Iris pigment epithelial cell (primary cell): ENCODE data around the gene EXOSC7.
"Not testable (repeated sequence)": the region's sequence is repeated elsewhere in the genome, so short reads cannot be mapped to it uniquely, and the experiment has no call there.

ENCODE experiments used
- DNase-seq: peaks from one replicate; pipeline ENCODE4 v3.0.0-alpha.2; 2011; ENCODE audit warnings: low read depth

The EXOSC7 gene

DNA sequence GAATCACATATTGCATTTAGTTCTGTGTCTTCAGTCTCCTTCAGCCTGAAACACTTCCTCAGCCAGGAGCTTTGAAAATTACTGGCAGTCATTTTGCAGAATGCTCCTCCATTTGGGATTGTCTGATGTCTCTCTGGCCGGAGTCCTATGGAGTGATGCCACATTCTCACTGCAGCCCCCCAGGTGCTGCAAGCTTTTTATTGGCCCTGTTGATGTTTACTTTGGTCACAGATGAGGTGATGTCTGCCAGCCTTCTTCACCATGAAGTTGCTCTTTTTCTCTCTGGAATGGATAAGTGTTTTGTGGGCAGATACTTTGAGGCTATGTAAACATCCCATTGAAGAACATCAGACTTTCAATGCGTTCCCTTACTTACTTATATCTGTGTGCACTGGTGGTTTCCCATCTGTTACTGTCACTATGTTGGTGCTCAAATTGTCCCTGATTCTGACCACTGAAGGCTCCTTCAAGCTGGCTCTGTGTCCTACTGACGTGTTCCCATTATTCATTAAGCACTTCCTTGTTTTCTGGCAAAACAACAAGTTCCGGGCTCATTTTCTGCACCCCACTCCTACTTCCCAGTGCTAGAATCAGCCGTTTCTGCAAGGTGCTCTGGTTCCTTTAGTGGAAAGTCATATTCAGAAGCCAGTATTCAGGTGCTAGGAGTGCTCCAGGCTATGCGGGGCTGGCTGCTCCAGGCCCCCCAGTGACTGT, 48.7 kb downstream of the EXOSC7 start:
- DNase-seq, result no peak

DNA sequence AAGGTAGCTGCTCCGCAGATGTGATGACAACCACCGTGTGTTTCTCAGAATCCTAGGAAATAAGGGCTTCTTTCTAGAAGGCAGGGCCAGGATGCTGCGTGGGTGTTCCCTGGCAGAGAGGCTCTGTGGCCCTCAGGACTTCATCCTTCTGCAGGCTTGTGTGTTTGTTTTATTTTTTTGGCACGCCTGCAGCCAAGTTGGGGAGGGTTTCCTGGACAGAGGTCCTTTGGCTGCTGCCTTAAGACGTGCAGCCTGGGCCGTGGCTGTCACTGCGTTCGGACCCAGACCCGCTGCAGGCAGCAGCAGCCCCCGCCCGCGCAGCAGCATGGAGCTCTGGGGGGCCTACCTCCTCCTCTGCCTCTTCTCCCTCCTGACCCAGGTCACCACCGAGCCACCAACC, 50.0 kb downstream of the EXOSC7 start, which contains the start of gene CLEC3B:
CLEC3B (plus strand) TSS at position 266 of the 400 bp plus-strand sequence; CDS start at position 326, 60 bp downstream.
- DNase-seq, result peak; percentile 39

DNA sequence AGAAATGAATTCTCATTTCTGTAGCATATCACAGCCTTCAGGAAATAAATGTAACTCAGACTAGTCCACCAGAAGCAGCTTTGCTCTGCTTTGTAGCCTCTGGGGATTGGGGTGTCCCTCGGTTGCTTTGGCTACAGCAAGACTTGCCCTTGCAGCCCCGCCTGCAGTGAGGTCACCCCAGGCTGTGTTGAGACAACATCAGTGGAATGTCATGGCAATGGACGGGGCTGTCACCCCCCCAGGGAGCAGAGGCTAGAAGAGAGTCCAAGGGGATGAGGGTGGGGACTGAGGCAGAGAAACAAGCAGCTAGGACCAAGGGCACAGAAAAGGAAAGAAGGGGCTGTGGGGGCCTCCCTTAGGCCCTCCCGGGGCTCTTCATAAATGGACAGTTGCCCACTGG, 50.9 kb downstream of the EXOSC7 start:
- DNase-seq, result peak; percentile 36

DNA sequence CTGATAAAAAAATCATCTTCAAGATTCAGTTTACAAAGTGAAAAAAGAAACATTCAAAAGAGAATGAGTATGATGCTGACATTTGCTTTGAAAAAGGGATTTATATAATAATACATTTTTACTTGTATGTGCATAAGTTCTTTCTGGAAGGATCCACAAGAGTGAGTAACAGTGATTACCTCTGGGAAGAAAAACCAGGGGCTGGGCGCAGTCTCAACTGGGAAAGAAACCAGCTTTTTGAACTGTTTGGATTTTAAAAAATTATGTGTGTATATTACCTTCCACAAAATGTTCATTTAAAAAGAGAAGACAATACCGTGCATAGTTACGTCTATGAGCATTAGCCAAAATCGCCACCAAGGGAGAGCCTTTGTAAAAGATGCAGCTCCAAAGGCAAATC, 51.4 kb downstream of the EXOSC7 start:
- no peak for DNase-seq

DNA sequence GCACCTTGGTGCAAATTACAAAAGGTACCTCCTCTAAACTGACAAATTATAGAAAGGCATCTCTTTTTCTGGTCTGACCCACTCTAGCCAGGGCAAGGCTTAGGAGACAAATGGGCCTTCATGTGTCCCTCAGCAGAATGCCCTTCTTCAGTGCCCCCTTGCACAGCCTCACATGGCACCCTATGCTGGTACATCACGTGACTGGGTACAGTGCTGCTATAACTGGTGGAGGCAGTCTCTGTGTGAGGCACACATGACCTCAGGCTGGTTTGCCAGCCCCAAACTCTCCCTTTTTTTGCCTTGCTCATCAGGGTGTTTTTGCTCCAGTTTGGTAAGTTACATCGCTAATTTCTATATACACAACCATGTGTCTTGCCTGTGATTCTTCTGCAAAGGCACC, 53.2 kb downstream of the EXOSC7 start:
- no peak for DNase-seq

DNA sequence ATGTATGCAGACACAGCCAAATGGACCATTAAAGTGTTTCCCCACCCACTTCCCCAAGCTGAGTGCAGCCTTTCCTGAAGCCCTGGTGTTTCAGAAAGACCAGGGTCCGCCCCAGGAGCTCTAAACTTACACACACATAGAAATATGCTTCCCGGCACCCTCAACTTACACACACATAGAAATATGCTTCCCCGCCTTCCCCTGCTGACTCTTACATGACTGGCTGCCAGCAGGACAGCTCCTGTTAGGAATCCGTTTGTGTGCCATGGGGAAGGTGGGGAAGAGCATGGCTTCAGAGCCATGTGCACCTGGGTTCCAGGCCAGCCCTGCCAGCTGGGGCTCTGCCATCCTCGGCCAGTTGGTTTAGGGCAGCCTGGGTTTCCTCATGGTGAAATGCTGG, 53.6 kb downstream of the EXOSC7 start:
- peak; percentile 66 for DNase-seq

DNA sequence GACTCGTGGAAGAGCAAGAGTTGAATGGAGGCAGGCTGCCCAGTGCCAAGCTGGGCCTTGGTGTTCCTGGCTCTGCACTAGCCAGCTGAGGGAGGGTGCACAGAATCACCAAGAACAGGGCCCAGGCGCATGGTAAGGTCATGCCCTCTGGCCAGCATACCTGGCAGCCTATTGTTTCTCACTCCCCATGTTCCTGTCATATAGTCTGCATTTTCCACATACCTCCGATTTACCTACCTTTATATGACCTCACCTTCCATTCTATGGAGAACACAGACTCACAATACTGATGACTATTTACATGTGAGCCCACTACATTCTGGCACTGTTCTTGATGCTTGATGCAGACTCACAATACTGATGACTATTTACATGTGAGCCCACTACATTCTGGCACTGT, 55.5 kb downstream of the EXOSC7 start:
- no peak for DNase-seq

DNA sequence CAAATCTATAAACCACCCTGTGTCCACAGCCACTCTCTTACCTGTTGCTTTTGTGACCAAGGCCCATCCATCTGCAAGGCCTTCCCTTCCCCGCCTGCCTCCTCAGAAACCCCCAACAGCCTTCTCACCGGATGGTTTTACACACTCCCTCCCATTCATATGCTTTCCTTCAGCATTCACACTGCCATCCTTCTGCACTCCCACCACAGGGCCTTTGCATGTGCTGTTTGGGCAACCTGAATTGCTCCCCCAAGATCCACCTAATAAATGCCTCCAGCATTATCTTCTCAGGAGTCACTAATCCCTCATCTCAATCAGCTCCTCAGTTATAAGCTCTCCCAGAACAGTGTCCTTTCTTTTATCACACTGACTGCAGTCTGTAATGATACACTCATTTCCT, 56.1 kb downstream of the EXOSC7 start:
- DNase-seq, result no peak

DNA sequence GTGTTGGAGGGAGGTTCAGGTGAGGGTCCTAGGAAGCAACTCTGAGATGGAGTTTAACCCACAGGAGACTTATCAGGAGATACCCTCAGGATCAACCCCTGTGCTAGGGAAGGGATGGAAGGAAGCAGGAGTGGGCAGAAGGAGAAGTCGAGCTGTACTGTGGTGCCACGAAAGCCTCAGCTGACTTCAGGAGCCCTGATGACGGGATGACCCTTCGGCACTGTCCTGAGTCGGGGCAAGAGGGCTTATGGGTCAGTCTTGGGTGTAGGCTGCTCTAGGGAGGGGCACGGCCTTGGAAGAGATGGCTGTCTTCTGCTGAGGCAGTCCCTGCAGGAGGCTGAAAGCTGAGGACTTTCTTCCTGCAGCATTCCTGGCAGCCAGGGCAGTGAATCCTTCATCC, 57.7 kb downstream of the EXOSC7 start:
- no peak for DNase-seq

DNA sequence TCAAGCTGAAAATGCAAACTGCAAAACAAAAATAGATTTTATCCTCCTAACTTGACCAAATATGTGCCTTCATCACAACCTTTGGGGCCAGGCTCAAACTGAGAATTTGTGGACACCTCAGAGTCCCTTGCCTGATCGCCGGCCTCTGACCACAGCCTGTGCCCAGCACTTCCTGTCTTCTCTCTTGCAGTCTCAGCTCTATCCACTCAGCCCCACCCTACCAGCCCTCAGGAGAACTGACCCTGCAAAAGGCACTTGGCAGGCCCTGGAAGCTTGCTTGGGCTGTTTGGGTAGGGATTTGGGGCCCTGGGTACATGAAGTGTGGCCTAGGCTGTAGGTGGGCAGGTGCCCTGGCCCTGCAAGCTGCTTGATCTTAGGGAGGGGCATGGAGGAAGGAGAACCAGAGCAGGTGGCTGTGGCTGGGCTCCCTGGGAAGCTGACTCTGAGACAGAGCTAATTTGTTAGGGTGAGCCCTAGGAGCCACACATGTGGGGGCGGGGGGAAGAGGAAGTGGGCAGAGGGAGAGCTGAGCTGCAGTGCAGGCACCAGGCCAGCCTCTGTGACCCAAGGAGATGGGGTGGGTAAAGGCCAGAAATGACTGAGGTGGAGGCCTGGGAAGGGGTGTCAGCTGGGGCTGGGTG, 58.7 kb downstream of the EXOSC7 start:
- no peak for DNase-seq

DNA sequence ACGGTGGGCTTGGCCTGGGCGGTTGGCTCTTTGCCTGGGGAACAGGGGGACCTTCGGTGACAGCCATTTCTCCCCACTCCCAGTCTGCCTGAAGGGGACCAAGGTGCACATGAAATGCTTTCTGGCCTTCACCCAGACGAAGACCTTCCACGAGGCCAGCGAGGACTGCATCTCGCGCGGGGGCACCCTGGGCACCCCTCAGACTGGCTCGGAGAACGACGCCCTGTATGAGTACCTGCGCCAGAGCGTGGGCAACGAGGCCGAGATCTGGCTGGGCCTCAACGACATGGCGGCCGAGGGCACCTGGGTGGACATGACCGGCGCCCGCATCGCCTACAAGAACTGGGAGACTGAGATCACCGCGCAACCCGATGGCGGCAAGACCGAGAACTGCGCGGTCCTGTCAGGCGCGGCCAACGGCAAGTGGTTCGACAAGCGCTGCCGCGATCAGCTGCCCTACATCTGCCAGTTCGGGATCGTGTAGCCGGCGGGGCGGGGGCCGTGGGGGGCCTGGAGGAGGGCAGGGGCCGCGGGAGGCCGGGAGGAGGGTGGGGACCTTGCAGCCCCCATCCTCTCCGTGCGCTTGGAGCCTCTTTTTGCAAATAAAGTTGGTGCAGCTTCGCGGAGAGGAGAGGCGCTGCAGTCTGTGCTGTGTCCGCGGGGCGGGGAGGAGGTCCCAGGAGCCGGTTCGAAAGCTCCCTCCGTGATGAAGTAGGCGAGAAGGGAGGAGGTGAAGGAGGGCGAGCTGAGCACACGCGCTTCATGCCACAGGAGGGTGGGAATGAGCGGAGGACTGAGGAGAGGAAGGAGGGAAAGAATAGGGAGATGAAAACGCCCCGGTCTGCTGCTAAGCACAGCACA, 59.6 kb downstream of the EXOSC7 start:
- peak; percentile 39 for DNase-seq

DNA sequence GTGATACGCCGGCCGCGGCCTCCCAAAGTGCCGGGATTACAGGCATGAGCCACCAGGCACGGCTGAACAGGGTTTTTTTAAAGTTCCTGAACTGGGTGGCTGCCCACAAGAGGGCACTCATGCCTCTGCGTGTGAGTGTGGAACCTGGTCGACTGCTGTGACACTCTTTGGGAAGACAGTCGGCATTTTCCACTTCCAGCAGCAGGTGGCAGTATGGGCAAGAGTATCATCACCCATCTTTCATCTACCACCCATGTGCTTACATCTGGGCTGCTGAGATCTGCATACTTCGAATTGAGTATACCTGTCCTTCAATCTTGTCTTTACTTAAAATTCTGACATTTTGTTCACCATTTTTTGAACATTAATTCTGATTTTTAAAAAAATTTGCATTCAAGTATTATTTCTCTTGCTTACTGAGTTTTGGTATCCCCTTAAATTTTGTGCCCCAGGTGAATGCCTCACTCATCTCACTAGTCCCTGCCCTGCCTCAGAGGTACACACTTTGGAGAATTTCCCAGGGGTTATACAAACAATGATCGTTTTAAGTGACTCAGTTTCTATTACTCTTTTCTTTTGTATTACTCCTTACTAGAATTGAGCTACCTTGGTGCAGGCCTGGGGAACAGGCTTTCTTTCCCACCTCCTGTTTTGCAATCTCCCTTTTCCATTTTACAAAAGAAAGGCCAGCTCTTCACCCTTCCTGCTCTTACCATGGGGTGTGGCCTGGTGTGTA, 61.8 kb downstream of the EXOSC7 start:
- DNase-seq, result peak; percentile 87

DNA sequence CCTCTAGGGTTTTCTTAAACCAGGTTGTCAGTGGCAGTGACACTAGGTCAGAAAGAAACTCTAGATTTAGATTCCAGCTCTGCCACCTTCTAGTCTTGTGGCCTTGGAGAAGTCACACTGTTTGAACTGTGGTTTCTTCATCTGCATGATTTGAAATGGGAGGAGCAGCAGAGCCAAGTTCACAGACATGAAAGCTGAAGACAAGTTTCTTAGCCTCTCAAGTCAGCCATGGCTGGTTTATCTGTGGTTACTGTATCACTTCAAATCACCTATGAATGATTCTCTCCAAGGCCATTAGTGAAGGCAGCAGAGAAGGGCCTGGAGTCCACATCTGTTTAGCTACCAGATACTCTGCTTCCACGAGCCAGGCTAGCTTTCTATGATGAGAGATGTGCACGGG, 65.6 kb downstream of the EXOSC7 start:
- DNase-seq, result no peak

DNA sequence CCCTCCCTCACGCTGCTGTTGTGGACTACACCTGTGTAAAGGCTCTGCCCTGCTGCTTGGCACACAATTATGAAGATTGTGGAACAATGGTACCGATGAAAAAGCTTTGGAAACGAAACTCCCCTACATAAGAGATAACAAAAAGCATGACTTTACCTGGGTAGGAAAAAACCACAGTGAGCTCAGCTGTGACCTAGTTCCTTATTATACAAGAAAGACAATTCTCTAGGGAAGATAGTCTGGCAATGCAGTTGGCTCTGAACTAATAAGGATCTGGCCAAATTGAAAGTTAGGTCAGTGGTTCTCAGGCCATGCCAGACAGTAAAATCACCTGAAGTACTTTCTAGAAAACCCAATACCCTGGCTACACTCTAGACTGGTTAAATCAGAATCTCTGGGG, 66.1 kb downstream of the EXOSC7 start:
- DNase-seq, result no peak

DNA sequence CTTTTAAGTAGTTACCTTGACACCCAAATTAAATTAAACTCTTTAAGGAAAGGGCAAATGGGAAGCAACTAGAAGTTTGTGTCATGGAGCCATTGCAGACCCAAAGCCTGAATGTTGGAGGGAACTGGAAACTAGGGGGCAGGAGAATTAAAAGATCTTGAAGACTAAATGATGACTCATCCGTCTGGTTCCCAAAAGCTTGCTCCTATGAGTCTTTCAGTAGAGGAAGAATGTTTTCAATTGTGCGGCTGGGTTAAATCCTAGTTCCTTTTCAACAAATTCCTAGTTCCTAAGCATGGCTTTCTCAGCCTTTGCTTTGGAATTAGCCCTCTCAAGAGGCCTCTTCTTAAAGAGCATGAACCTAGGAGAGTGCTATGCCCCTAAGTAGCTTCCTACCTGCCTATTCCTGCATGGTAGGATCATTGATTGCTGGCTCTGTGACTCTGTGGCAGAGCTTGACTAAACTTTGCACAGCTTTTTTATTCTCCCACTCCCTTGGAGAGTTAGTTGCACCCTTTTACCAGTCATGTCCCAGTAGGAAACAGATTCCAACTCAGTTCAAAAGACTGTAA, 67.8 kb downstream of the EXOSC7 start:
- peak; percentile 86 for DNase-seq

DNA sequence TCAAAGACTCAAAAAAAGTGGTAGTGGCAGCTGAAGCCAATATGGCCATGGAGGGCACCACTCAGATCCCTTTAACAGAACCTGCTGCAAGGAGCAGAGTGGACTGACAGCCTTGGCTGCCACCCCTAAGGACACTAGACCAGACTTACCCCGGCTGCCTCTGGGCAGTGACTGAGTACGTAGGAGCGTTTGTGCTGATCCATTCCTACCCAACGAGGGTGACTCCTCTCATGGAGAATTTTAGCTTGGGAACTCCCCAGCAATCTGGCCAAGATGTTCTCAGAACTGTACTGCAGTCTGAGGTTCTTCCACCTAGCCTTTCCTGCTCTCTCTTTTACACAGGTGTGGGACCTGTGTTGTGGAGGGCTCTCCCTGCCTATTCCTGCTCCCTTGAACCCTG, 72.2 kb downstream of the EXOSC7 start:
- peak; percentile 34 for DNase-seq

DNA sequence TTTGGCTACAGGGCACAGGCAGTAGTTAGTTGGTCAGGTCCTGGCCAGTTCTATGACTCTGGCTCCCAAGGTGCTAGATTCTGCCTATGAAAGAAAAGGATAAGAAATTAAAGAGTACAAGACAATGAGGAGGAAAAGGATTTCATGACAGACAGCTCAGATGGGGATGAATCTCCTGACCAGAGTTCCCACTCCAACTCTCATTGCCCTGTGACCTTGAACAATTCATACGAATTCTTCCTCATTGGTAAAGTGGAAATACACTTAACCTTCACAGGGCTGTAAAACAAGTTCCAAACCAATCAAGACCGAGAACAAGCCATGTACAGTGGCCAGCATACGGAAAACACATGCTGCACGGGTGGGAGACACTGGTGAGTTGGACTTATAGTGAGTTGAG, 73.8 kb downstream of the EXOSC7 start:
- DNase-seq, result no peak

DNA sequence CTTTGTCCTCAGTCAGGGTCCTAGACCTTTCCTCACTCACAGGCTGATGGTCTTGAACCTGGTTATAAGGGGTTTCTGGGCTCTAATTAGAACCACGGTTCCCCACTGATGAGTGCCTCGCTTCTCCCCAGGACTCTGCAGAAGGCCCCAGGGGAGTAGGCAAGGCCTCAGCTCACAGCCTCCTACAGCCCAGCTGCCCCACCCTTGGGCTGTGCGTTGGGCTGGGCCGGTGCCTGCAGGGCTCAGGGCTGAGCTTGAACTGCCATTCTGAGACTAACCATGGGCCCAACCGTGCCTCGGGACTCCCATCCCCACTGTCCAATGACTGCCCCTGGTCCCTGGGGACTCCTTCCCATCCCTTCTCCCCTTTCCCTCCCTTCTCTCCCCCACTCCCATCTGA, 75.6 kb downstream of the EXOSC7 start:
- DNase-seq, result no peak

DNA sequence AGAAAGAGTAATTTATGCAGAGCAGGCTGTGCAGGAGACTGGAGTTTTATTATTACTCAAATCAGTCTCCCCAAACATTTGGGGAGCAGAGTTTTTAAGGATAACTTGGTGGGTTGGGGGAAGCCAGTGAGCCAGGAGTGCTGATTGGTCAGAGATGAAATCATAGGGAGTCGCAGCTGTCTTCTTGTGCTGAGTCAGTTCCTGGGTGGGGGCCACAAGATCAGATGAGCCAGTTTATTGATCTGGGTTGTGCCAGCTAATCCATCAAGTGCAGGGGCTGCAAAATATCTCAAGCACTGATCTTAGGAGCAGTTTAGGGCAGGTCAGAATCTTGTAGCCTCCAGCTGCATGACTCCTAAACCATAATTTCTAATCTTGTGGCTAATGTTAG, 77.8 kb downstream of the EXOSC7 start:
- not testable (repeated sequence) for DNase-seq

DNA sequence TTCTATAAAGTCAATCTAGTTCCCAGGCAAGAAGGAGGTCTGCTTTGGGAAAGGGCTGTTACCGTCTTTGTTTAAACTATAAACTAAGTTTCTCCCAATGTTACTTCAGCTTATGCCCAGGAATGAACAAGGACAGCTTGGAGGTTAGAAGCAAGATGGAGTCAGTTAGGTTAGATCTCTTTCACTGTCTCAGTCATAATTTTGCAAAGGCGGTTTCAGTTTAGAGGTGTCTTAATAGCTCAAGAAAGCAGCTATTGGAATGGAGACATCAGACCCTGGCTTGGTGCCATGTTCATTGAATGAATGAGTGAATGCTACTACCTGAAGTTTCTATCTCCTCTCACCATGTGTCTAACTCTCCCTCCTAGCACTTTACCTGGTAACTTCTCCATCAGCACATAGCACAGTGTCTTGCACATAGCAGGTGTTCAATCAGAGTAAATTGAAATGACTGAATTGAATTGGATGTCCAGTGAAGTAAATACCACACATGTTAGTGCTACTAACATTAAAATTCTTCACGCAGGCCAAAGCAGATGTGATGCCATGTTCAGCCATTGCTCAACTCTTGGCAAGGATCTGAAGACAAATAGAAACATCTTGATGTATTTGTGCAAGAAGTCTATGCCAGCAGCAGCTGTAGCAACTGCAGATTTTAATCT, 78.3 kb downstream of the EXOSC7 start:
- DNase-seq, result peak; percentile 80

DNA sequence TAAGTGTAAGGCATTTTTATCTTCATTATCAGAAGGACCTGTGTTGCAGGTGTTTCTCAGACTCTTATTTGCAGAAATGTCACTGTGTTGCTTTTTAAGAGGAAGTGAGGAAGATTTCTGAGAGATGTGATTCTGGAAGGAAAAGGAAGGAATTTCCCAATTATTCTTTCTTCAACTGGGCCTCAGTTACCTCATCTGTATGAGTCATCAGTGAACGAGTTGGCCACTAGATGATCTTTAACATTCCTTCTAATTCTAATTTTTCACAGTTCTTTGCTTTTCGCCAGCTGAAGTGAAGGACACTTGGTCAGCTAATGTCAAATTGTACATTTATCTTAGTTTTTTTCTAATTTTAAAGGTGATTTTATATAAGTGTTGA, 79.0 kb downstream of the EXOSC7 start:
- peak; percentile 83 for DNase-seq
